ENCODE results near the gene PNPLA2.

DNA sequence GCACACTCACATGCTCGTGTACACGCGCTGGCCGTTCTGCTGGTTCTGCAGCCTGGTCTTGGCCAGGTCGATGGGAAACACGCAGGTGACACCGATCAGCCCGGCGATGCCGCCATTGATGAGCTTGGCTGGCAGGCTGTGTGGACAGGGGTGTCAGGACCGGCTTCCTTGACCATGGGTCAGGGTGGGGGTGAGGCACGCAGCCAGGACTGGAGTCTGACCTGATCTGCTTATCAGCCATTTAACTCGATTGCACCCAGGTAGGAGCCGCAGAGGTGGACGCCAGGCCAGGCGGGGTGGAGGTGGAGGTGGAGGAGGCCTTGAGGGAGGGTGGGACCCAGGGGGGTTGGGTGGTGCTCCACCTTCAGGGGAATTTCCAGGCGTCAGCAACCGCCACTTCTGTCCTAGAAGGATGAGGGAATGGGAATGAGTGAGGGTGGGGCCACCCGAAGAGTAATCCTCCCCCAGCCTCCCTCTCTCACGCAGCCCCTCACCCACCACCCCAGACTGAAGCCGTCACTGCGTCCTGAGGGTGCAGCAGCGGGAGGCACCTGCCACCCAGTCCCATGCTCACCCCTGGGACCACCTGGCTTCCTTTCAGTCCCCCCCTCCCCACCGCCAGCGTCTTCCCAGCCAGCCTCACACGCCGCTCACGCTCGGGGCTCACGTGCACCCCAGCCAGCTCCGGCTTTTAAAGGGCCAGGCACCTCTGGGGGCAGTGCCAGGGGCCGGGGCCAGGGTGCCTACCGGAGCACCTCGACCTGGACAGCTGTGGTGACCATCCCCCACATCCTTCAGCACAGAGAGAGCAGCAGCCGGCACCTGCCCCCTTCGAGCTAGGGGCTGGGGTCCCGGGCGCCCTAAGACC, 23.7 kb upstream of the PNPLA2 start:
- TF ChIP-seq TAF1 (IDR thresholded peaks at IDR 0.05; ENCODE audit: borderline replicate concordance, insufficient read depth, low read length): no peak
- no peak for TF ChIP-seq POLR2AphosphoS5 (IDR thresholded peaks at IDR 0.05; ENCODE audit: low read depth, low read length)
- no peak for TF ChIP-seq SIN3A (IDR thresholded peaks at IDR 0.05; ENCODE audit: borderline replicate concordance, insufficient read depth, low read length)
- TF ChIP-seq, protein P1, sequence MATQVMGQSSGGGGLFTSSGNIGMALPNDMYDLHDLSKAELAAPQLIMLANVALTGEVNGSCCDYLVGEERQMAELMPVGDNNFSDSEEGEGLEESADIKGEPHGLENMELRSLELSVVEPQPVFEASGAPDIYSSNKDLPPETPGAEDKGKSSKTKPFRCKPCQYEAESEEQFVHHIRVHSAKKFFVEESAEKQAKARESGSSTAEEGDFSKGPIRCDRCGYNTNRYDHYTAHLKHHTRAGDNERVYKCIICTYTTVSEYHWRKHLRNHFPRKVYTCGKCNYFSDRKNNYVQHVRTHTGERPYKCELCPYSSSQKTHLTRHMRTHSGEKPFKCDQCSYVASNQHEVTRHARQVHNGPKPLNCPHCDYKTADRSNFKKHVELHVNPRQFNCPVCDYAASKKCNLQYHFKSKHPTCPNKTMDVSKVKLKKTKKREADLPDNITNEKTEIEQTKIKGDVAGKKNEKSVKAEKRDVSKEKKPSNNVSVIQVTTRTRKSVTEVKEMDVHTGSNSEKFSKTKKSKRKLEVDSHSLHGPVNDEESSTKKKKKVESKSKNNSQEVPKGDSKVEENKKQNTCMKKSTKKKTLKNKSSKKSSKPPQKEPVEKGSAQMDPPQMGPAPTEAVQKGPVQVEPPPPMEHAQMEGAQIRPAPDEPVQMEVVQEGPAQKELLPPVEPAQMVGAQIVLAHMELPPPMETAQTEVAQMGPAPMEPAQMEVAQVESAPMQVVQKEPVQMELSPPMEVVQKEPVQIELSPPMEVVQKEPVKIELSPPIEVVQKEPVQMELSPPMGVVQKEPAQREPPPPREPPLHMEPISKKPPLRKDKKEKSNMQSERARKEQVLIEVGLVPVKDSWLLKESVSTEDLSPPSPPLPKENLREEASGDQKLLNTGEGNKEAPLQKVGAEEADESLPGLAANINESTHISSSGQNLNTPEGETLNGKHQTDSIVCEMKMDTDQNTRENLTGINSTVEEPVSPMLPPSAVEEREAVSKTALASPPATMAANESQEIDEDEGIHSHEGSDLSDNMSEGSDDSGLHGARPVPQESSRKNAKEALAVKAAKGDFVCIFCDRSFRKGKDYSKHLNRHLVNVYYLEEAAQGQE (IDR thresholded peaks at IDR 0.05; ENCODE audit: insufficient read depth in 1 of 2, low read depth in 2 of 2, low read length in 2 of 2): no peak
